CD14-positive monocyte (primary cell): ENCODE results near the gene FTHL17. TPM values are rescaled to one million over a fixed set of nuclear protein-coding genes. Genes with fewer than 3 reads are reported as not detected.

Experiments used
- DNase-seq, 3 donors: peaks; one replicate each; pipeline ENCODE4 v3.0.0-alpha.2; 2011 to 2022
- H2AFZ ChIP-seq: 2 replicates; pipeline ENCODE4 v1.6.0; 2012; ENCODE audit warnings: mild to moderate bottlenecking, low read depth, low read length, inconsistent platforms; ENCODE audit not compliant: insufficient read depth, poor library complexity, severe bottlenecking
- H3K27ac ChIP-seq, 2 donors: 1 replicate in 1 of 2; 2 replicates in 1 of 2; pipeline ENCODE4 v1.5.1; 2012 to 2013; ENCODE audit warnings: low read length in 2 of 2, control low read depth in 1 of 2, inconsistent platforms in 1 of 2, low read depth in 1 of 2, mild to moderate bottlenecking in 1 of 2
- H3K27me3 ChIP-seq, 2 donors: one replicate each; pipeline versions ENCODE4 v1.6.0 to v1.6.1; 2011 to 2013; ENCODE audit warnings: low read length in 2 of 2; ENCODE audit not compliant: control insufficient read depth in 2 of 2, insufficient read depth in 2 of 2
- H3K36me3 ChIP-seq, 2 donors: replicated peaks in 1 of 2; 1 replicate in 1 of 2; 2 replicates in 1 of 2; pipeline versions ENCODE4 v1.5.1 to v1.6.1; 2012 to 2013; ENCODE audit warnings: low read length in 2 of 2, control low read depth in 1 of 2, inconsistent platforms in 1 of 2, mild to moderate bottlenecking in 1 of 2; ENCODE audit not compliant: insufficient read depth in 2 of 2, control insufficient read depth in 1 of 2
- H3K4me1 ChIP-seq, 2 donors: 1 replicate in 1 of 2; 2 replicates in 1 of 2; pipeline versions ENCODE4 v1.5.1 to v1.6.1; 2012 to 2013; ENCODE audit warnings: low read length in 2 of 2, control low read depth in 1 of 2, inconsistent platforms in 1 of 2, mild to moderate bottlenecking in 1 of 2, moderate library complexity in 1 of 2; ENCODE audit not compliant: insufficient read depth in 2 of 2, control insufficient read depth in 1 of 2
- H3K4me2 ChIP-seq: replicated peaks from 2 replicates; pipeline ENCODE3; 2012; ENCODE audit warnings: low read length, moderate library complexity, mild to moderate bottlenecking; ENCODE audit not compliant: poor library complexity, severe bottlenecking; ENCODE audit errors: extremely low read depth
- H3K4me3 ChIP-seq, 3 experiments: fragments of 200-600 bp in 1 of 3; sonication (generic) in 1 of 3; replicated peaks in 1 of 3; 1 replicate in 2 of 3; 2 replicates in 1 of 3; pipeline ENCODE4 v1.5.1; 2011 to 2013; ENCODE audit warnings: low read length in 3 of 3, mild to moderate bottlenecking in 3 of 3, control low read depth in 2 of 3, low read depth in 2 of 3, inconsistent platforms in 1 of 3, moderate library complexity in 1 of 3
- H3K79me2 ChIP-seq: 2 replicates; pipeline ENCODE4 v1.6.0; 2012; ENCODE audit warnings: mild to moderate bottlenecking, control low read depth, inconsistent platforms, low read length, moderate library complexity; ENCODE audit not compliant: insufficient read depth
- H3K9ac ChIP-seq: 2 replicates; pipeline ENCODE4 v1.6.0; 2017; ENCODE audit warnings: low read length, mild to moderate bottlenecking; ENCODE audit not compliant: insufficient read depth, poor library complexity, severe bottlenecking
- H3K9me3 ChIP-seq, 2 donors: replicated peaks in 1 of 2; 1 replicate in 1 of 2; 2 replicates in 1 of 2; pipeline versions ENCODE4 v1.5.1 to v1.6.1; 2012 to 2013; ENCODE audit warnings: low read length in 2 of 2, control low read depth in 1 of 2; ENCODE audit not compliant: control insufficient read depth in 1 of 2, insufficient read depth in 1 of 2
- H4K20me1 ChIP-seq: 2 replicates; pipeline ENCODE4 v1.6.0; 2012; ENCODE audit warnings: mild to moderate bottlenecking, low read length, control low read depth, moderate library complexity; ENCODE audit not compliant: insufficient read depth
- H3K27ac Mint-ChIP-seq, 7 donors: one replicate each; pipeline ENCODE4 v1.8.0; 2020; ENCODE audit warnings: mild to moderate bottlenecking in 7 of 7, mixed read lengths in 7 of 7, moderate library complexity in 6 of 7, inconsistent platforms in 2 of 7
- H3K27me3 Mint-ChIP-seq, 3 donors: one replicate each; pipeline ENCODE4 v1.8.0; 2021 to 2022; ENCODE audit warnings: low read depth in 3 of 3, mild to moderate bottlenecking in 3 of 3, mixed read lengths in 3 of 3, moderate library complexity in 3 of 3, inconsistent platforms in 1 of 3
- H3K36me3 Mint-ChIP-seq, 2 donors: one replicate each; pipeline ENCODE4 v1.8.0; 2020; ENCODE audit warnings: mixed read lengths in 2 of 2, inconsistent platforms in 1 of 2, mild to moderate bottlenecking in 1 of 2
- H3K4me1 Mint-ChIP-seq: one replicate; pipeline ENCODE4 v1.8.0; 2020; ENCODE audit warnings: mild to moderate bottlenecking, mixed read lengths
- H3K4me3 Mint-ChIP-seq, 2 donors: one replicate each; pipeline ENCODE4 v1.8.0; 2020; ENCODE audit warnings: mild to moderate bottlenecking in 2 of 2, mixed read lengths in 2 of 2, moderate library complexity in 1 of 2
- H3K9me3 Mint-ChIP-seq, 7 donors: one replicate each; pipeline ENCODE4 v1.8.0; 2020 to 2022; ENCODE audit warnings: mixed read lengths in 7 of 7, mild to moderate bottlenecking in 6 of 7, moderate library complexity in 6 of 7, inconsistent platforms in 2 of 7
- WGBS: methylation state at CpG from one replicate; pipeline ENCODE4 v1.1.5; 2013; ENCODE audit warnings: missing lambda C conversion rate; ENCODE audit not compliant: insufficient coverage; 5-methylcytosine and 5-hydroxymethylcytosine counted together
- intact Hi-C, 2 donors: fragments of 100-400 bp; cut with micrococcal nuclease; formaldehyde crosslinking; loops; one replicate each; pipeline versions ENCODE4 v1.15.0 to v1.15.1; 2023
- polyA plus RNA-seq, 3 donors: library from polyadenylated mRNA; depleted of rRNA in 1 of 3; unstranded in 2 of 3; stranded (reverse) in 1 of 3; fragments of 300-500 nt in 2 of 3; fragments of >200 nt in 1 of 3; fragmentation: Illumina TruSeq in 2 of 3; gene quantifications; 1 replicate in 2 of 3; 2 replicates in 1 of 3; pipeline ENCODE4 v1.2.3, GENCODE V29; 2012 to 2021
- TF ChIP-seq, protein P1 (sequence below): fragments of 200-600 bp; IDR thresholded peaks from one replicate; pipeline ENCODE4 v1.8.0; 2022; ENCODE audit warnings: antibody characterized with exemption, mild to moderate bottlenecking

FTHL17 gene
- polyA plus RNA-seq, 3 donors: not detected

DNA sequence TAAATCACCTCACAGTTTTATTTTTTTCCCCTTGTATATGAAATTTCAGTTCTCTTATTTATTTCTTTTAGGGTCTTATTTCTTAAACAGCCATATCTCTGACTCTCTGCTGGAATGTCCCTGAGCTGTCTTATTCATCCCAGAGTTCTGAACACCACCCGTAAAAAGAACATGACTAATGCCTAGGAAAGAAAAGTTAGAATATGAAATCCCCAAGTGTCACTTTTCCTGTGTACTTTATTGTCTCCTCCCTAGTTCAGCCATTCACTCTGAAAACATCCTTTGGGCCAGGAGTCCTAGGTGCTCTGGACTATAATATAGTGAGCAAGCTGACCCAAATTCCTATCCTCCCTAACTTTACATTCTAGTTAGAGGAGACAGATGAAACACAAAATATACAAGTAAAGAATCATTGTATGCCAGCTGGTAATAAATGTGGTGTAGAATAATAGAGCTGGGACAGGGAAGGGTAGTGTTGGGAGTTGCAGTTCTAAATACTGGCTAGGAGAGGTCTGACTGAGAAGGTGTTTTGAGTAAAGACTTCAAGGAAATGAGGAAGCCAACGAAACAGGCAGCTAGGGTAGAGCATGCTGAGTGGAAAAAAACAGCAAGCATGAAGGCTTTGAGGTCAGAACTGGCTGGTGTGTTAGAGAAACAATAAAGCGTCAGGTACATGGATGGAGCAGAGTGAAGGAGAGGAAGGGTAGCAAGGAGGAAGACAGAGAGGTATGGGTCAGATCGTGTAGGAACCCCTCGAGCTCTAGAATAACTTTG, 40.6 kb upstream of the FTHL17 start:
- no peak for DNase-seq
- Mint-ChIP-seq H3K36me3 (no peaks in the 10 kb centered on the region), H3K27ac (no peak overlapping the region), H3K9me3 (peaks cover 0 to 4% (median 0%) of the 10 kb centered on the region in 7 donors), H3K27me3 (peaks cover 2% of the 10 kb centered on the region in 3 donors), H3K4me1 (no peaks in the 10 kb centered on the region), H3K4me3 (no peak overlapping the region)
- H3K36me3 ChIP-seq: no peaks in the 10 kb centered on the region
- intact Hi-C loops: loop anchor here in 1 of 2 donors (10.0 kb wide), 1 partner anchor 128 kb away; no protein-coding TSS in a partner anchor
- no peaks in the 10 kb centered on the region for H3K4me1 ChIP-seq
- H3K79me2 ChIP-seq: no peaks in the 10 kb centered on the region
- no peak overlapping the region for H3K4me3 ChIP-seq
- H3K9ac ChIP-seq: no peak overlapping the region
- H3K27me3 ChIP-seq: no peaks in the 10 kb centered on the region
- TF ChIP-seq, protein P1, sequence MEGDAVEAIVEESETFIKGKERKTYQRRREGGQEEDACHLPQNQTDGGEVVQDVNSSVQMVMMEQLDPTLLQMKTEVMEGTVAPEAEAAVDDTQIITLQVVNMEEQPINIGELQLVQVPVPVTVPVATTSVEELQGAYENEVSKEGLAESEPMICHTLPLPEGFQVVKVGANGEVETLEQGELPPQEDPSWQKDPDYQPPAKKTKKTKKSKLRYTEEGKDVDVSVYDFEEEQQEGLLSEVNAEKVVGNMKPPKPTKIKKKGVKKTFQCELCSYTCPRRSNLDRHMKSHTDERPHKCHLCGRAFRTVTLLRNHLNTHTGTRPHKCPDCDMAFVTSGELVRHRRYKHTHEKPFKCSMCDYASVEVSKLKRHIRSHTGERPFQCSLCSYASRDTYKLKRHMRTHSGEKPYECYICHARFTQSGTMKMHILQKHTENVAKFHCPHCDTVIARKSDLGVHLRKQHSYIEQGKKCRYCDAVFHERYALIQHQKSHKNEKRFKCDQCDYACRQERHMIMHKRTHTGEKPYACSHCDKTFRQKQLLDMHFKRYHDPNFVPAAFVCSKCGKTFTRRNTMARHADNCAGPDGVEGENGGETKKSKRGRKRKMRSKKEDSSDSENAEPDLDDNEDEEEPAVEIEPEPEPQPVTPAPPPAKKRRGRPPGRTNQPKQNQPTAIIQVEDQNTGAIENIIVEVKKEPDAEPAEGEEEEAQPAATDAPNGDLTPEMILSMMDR: no peak
- 100% methylated on average over 1 of the region's 5 CpGs for WGBS
- H2AFZ ChIP-seq: no peak overlapping the region
- H4K20me1 ChIP-seq: no peaks in the 10 kb centered on the region
- H3K9me3 ChIP-seq: no peaks in the 10 kb centered on the region
- H3K27ac ChIP-seq: no peak overlapping the region
- H3K4me2 ChIP-seq: no peak overlapping the region

DNA sequence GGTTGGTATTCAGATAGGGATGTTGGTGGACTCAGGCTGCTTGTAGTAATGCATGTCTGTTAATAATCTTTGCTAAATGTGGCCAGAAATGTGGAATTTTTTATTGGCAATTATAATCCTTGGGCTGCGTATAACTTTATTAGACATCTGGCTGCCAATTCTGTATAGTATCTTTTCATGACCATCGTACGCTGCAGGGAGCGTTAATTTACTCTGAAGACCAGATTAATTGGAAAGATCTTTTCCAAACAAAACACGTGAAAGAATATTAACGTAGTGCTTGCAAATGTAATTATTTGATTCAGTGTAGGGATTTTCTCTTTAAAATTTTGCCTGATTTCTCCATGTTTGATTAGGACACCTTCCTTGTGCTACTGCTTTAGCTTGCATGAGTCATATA, 38.8 kb upstream of the FTHL17 start:
- H3K27ac Mint-ChIP-seq: no peak overlapping the region
- TF ChIP-seq, protein P1: no peak
- no peaks in the 10 kb centered on the region for H3K4me1 Mint-ChIP-seq
- H3K4me3 Mint-ChIP-seq: no peak overlapping the region
- Histone ChIP-seq H2AFZ (no peak overlapping the region), H3K9ac (no peak overlapping the region), H3K27me3 (no peaks in the 10 kb centered on the region), H3K79me2 (no peaks in the 10 kb centered on the region), H3K36me3 (no peaks in the 10 kb centered on the region), H3K27ac (no peak overlapping the region), H4K20me1 (no peaks in the 10 kb centered on the region), H3K4me2 (no peak overlapping the region), H3K9me3 (no peaks in the 10 kb centered on the region), H3K4me3 (no peak overlapping the region), H3K4me1 (no peaks in the 10 kb centered on the region)
- intact Hi-C loops: loop anchor here in 1 of 2 donors (10.0 kb wide), 1 partner anchor 126 kb away; no protein-coding TSS in a partner anchor
- WGBS: no CpG with 5 or more reads among the region's 6 CpGs
- DNase-seq: no peak
- peaks cover 2% of the 10 kb centered on the region in 3 donors for H3K27me3 Mint-ChIP-seq
- H3K9me3 Mint-ChIP-seq: peaks cover 0 to 7% (median 1%) of the 10 kb centered on the region in 7 donors
- no peaks in the 10 kb centered on the region for H3K36me3 Mint-ChIP-seq
